ENCODE data around the gene THBS3.
"Not testable (repeated sequence)": the region's sequence is repeated elsewhere in the genome, so short reads cannot be mapped to it uniquely, and the experiment has no call there.

THBS3 gene

DNA sequence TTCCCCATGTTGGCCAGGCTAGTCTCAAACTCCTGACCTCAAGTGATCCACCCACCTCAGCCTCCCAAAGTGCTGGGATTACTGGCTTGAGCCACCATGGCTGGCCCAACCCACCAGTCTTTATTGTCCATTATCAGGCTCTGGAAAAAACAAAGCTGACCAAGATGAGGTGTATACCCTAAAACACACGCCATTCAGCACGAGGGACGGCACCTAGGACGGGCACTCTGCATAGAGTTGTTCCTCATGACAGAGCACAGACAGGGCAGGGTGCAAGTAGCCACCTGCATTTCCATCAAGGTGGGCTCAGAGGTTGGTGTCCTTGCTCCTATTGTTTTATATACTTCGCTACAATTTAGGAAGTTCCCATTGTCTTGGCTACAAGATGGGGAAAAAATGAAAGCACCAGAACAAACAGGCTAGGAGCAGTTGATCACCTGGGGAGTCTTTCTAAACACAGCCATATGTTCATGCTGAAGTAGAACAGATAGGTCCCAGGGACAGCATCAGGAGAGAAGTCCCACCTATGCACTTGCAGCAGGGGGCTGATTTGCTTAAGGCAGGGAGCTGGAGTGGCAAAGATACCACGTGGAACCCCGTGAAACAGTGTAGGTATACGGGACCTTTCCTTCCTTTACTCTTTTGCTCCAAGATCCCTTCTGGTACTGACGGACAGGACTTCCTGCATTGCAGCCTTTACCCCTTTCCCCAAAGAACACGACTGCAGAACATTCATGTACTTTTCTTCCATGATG is 39.1 kb downstream of the THBS3 start:
- H3K27ac Mint-ChIP-seq: no peak overlapping the region

DNA sequence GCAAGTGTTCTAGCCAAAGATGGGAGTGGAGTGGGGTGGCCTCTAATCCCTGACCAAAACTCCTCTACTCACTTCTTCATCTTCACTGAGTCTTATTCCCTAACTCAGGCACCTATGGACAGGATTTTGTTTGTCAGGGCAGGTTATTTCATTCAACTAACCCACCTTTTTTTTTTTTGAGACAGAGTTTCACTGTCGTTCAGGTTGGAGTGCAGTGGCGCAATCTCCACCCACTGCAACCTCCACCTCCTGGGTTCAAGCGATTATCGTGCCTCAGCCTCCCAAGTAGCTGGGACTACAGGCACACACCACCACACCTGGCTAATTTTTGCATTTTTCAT is 39.6 kb downstream of the THBS3 start:
- peaks cover 40% of the 10 kb centered on the region for H3K4me1 Mint-ChIP-seq
- peaks cover 14% of the 10 kb centered on the region for H3K36me3 Mint-ChIP-seq (ENCODE audit: low read depth)
- H3K9me3 Mint-ChIP-seq: peaks cover 11% of the 10 kb centered on the region
- DNase-seq; H3K27me3 Mint-ChIP-seq (ENCODE audit: low read depth, poor library complexity); H3K4me3 Mint-ChIP-seq; H3K27ac Mint-ChIP-seq: not testable (repeated sequence)

More for the DNA sequence above, 39.1 kb downstream of the THBS3 start:
- Mint-ChIP-seq H3K36me3 (ENCODE audit: low read depth) (peaks cover 14% of the 10 kb centered on the region), H3K4me3 (no peak overlapping the region), H3K27me3 (ENCODE audit: low read depth, poor library complexity) (peaks cover 7% of the 10 kb centered on the region), H3K4me1 (peaks cover 45% of the 10 kb centered on the region), H3K9me3 (peaks cover 11% of the 10 kb centered on the region)
- DNase-seq: no peak
- TF ChIP-seq, protein P1, sequence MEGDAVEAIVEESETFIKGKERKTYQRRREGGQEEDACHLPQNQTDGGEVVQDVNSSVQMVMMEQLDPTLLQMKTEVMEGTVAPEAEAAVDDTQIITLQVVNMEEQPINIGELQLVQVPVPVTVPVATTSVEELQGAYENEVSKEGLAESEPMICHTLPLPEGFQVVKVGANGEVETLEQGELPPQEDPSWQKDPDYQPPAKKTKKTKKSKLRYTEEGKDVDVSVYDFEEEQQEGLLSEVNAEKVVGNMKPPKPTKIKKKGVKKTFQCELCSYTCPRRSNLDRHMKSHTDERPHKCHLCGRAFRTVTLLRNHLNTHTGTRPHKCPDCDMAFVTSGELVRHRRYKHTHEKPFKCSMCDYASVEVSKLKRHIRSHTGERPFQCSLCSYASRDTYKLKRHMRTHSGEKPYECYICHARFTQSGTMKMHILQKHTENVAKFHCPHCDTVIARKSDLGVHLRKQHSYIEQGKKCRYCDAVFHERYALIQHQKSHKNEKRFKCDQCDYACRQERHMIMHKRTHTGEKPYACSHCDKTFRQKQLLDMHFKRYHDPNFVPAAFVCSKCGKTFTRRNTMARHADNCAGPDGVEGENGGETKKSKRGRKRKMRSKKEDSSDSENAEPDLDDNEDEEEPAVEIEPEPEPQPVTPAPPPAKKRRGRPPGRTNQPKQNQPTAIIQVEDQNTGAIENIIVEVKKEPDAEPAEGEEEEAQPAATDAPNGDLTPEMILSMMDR (IDR thresholded peaks at IDR 0.05): no peak

DNA sequence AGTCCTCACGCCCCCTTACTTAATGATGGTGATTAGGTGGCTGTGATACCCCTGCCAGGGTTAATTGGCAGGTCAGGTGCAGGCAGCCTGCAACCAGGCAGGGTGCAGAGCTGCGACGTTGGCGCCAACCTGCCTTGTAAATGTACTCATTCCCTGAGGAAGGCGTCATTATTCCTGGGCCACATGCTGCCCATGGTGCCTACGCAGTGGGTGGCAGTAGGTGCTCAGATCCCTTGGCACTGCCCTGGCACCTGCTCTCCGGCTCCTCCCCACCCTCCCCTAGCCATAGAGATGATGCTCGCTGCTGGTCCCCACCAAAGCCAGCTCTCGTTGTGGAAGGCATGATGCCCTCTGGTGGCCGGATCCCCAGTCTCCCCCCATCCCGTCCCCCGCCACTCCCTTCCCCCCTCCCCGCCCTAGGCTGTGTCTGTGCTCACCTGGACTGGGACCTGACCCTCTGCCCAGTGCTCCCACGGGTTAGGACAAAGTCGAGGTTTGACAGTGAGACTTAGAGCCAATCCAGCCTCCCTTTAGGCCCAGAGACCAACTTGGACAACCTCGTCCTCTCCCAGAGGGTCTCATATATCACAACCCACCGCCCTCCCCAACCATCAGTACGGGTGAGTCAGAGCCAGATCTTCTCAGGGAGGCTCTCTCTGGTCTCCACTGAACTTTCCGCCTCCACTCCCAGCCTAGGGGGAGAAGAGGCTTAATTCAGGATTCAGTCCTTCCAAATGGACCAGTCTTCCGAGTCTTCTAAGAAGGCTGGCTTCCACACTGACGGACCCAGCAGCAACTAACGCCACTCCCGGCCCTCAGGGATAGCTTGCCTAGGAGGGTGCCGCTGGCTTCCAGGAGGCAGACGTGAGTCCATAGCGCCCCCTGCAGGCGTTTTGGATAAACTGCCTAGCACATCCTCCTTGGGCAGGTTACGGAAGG is 40.3 kb downstream of the THBS3 start:
- H3K4me1 Mint-ChIP-seq: peaks cover 37% of the 10 kb centered on the region
- peak overlapping the region; percentile 77 for H3K4me3 Mint-ChIP-seq
- TF ChIP-seq, protein P1 (IDR thresholded peaks at IDR 0.05): peak; percentile 79
- DNase-seq: peak; percentile 91
- peak overlapping the region; percentile 85 for H3K27ac Mint-ChIP-seq
- H3K36me3 Mint-ChIP-seq (ENCODE audit: low read depth): peaks cover 14% of the 10 kb centered on the region
- H3K27me3 Mint-ChIP-seq (ENCODE audit: low read depth, poor library complexity): no peaks in the 10 kb centered on the region
- H3K9me3 Mint-ChIP-seq: peaks cover 11% of the 10 kb centered on the region

DNA sequence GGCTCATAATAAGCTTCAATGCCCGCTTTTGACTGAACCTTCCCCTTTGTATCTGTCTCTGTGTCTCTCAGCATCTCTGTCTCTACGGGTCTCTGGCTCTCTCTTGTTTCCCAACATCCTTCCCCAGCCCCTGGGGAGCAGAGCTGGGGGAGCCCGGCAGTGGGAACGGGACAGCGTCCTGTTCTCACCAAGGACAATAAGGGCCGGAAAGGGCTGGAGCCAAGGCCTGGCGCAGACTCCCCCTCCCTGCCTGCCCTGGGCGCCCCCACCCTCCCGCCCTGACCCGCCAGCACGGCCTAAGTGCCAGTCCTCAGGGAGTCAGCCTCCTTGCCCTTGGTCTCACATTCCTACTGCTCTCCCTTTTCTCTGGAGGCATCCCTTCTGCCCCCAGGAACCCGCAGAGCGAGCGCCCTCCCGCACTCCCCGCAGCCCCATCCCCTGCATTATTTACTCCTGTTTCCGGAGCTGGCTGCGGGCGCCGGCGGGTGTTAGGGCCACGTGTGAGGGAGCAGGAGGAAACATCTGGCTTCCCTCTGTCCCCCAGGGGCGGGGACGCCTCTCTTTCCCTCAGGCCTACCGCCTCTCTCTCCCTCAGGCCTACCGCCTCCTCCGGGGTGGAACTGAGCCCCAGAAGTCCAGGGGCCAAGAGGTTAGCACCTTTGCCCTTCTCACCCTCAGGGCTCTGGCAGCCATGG is 41.1 kb downstream of the THBS3 start:
- DNase-seq: peak; percentile 58
- peak overlapping the region; percentile 62 for H3K4me3 Mint-ChIP-seq
- peaks cover 14% of the 10 kb centered on the region for H3K36me3 Mint-ChIP-seq (ENCODE audit: low read depth)
- TF ChIP-seq, protein P1 (IDR thresholded peaks at IDR 0.05): no peak
- peak overlapping the region; percentile 94 for H3K27ac Mint-ChIP-seq
- no peaks in the 10 kb centered on the region for H3K27me3 Mint-ChIP-seq (ENCODE audit: low read depth, poor library complexity)
- H3K4me1 Mint-ChIP-seq: peaks cover 29% of the 10 kb centered on the region
- H3K9me3 Mint-ChIP-seq: peaks cover 11% of the 10 kb centered on the region

DNA sequence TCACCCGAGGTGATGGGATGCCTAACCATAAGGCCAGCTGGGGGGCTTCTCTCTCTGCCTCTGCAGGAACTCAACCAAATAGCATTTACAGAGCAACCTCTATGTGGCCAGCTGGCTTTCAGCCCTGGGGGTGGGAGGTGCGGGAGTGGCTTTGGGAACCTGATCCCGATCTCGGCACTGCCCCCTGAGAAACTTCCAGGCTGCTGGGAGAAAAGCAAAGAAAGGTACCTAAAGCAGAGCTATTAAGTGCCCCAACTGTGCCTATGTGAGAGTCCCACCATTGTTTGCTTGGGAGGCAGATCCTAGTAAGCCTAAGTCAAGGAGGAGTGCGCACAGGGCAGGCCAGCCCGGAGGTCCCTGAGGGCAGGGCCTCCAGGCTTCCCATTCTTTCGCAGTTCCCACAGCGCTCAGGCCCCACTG is 41.6 kb downstream of the THBS3 start:
- Mint-ChIP-seq H3K27me3 (ENCODE audit: low read depth, poor library complexity) (no peaks in the 10 kb centered on the region), H3K27ac (peak overlapping the region; percentile 94), H3K36me3 (ENCODE audit: low read depth) (peaks cover 14% of the 10 kb centered on the region), H3K9me3 (peaks cover 11% of the 10 kb centered on the region), H3K4me3 (peak overlapping the region; percentile 62), H3K4me1 (peaks cover 27% of the 10 kb centered on the region)
- TF ChIP-seq, protein P1 (IDR thresholded peaks at IDR 0.05): no peak
- DNase-seq: peak; percentile 54

DNA sequence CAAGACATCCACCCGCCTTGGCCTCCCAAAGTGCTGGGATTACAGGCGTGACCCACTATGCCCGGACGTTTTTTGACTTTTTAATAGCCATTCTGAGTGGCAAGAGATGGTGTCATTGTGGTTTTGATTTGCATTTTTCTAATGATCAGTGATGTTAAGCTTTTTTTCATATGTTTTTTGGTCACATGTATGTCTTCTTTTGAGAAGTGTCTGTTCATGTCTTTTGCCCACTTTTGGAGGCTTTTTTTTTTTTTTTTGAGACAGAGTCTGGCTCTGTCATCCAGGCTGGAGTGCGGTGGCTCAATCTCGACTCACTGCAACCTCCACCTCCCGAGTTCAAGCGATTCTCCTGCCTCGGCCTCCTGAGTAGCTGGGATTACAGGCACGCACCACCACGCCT is 43.1 kb downstream of the THBS3 start:
- H3K36me3 Mint-ChIP-seq (ENCODE audit: low read depth); DNase-seq; H3K27me3 Mint-ChIP-seq (ENCODE audit: low read depth, poor library complexity); H3K27ac Mint-ChIP-seq; H3K4me3 Mint-ChIP-seq: not testable (repeated sequence)
- Mint-ChIP-seq H3K4me1 (peaks cover 27% of the 10 kb centered on the region), H3K9me3 (peaks cover 11% of the 10 kb centered on the region)

DNA sequence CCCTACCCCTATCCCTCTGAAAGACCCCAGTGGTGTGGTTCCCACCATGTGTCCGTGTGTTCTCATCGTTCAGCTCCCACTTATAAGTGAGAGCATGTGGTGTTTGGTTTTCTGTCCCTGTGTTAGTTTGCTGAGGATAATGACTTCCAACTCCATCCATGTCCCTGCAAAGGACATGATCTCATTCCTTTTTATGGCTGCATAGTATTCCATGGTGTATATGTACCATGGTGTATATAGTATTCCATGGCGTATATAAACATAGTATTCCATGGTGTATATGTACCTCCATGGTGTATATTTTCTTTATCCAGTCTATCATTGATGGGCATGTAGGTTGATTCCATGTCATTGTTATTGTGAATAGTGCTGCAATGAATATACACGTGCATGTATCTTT is 43.9 kb downstream of the THBS3 start:
- DNase-seq; H3K36me3 Mint-ChIP-seq (ENCODE audit: low read depth); H3K27ac Mint-ChIP-seq; H3K27me3 Mint-ChIP-seq (ENCODE audit: low read depth, poor library complexity); H3K4me3 Mint-ChIP-seq: not testable (repeated sequence)
- H3K9me3 Mint-ChIP-seq: peaks cover 11% of the 10 kb centered on the region
- H3K4me1 Mint-ChIP-seq: peaks cover 27% of the 10 kb centered on the region

DNA sequence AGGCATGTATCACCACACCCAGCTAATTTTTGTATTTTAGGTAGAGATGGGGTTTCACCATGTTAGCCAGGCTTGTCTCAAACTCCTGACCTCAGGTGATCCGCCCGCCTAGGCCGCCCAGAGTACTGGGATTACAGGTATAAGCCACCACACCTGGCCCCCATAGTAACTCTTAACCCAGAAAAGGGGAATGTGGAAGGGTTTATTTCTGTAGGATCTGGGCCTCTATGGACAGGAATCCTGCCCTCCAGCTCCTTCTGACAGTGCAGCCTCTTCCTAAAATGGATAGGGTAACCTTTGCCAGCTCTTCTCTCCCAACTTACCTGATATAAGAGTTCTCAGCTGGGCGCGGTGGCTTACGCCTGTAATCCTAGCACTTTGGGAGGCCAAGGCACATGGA is 45.1 kb downstream of the THBS3 start:
- DNase-seq; H3K4me3 Mint-ChIP-seq; H3K36me3 Mint-ChIP-seq (ENCODE audit: low read depth); H3K27ac Mint-ChIP-seq; H3K27me3 Mint-ChIP-seq (ENCODE audit: low read depth, poor library complexity): not testable (repeated sequence)
- Mint-ChIP-seq H3K4me1 (peaks cover 23% of the 10 kb centered on the region), H3K9me3 (peaks cover 11% of the 10 kb centered on the region)
